SK-N-SH treated with all-trans-retinoic acid at 6 μM for 48 hours (cell line): Measurements from ENCODE around the gene ZBTB42.

Experiments used
- ATAC-seq: fragments of 200-7000 bp; cut with Tn5 transposase; 3 replicates; pipeline ENCODE4 v1.9.1; 2020; ENCODE audit warnings: mild to moderate bottlenecking, moderate library complexity
- ARNTL ChIP-seq: fragments of 450-650 bp; formaldehyde crosslinking; IDR thresholded peaks from 2 replicates; pipeline ENCODE4 v1.5.0; 2020; ENCODE audit warnings: low read depth, mild to moderate bottlenecking, moderate library complexity, borderline replicate concordance
- BACH2 ChIP-seq: fragments of 250-450 bp; sonication (Bioruptor Pico); IDR thresholded peaks from 2 replicates; pipeline ENCODE4 v1.9.0; 2021; ENCODE audit warnings: mild to moderate bottlenecking, borderline replicate concordance
- CREB5 ChIP-seq: fragments of 250-450 bp; sonication (Bioruptor Pico); IDR thresholded peaks from 2 replicates; pipeline ENCODE4 v1.5.1; 2020; ENCODE audit warnings: low read depth, mild to moderate bottlenecking, moderate library complexity
- CSDC2 ChIP-seq: fragments of 250-450 bp; sonication (Bioruptor Pico); IDR thresholded peaks from 2 replicates; pipeline ENCODE4 v1.5.0; 2020; ENCODE audit warnings: mild to moderate bottlenecking, moderate library complexity
- CSRNP3 ChIP-seq: fragments of 250-450 bp; sonication (Bioruptor Pico); IDR thresholded peaks from 2 replicates; pipeline ENCODE4 v1.5.1; 2021; ENCODE audit warnings: mild to moderate bottlenecking, moderate library complexity
- ESRRG ChIP-seq: fragments of 250-450 bp; sonication (Bioruptor Pico); IDR thresholded peaks from 2 replicates; pipeline ENCODE4 v1.6.1; 2021; ENCODE audit warnings: mild to moderate bottlenecking
- GLIS3 ChIP-seq: fragments of 250-450 bp; sonication (Bioruptor Pico); IDR thresholded peaks from 2 replicates; pipeline ENCODE4 v1.5.0; 2020; ENCODE audit warnings: mild to moderate bottlenecking, moderate library complexity
- ISL1 ChIP-seq: fragments of 250-450 bp; sonication (Bioruptor Pico); IDR thresholded peaks from 2 replicates; pipeline ENCODE4 v2.1.2; 2022; ENCODE audit warnings: mild to moderate bottlenecking, moderate library complexity
- OSR1 ChIP-seq: fragments of 250-450 bp; sonication (Bioruptor Pico); IDR thresholded peaks from 2 replicates; pipeline ENCODE4 v1.8.0; 2022; ENCODE audit warnings: moderate library complexity, mild to moderate bottlenecking, inconsistent platforms
- PATZ1 ChIP-seq: fragments of 250-450 bp; sonication (Bioruptor Pico); IDR thresholded peaks from 2 replicates; pipeline ENCODE4 v1.8.0; 2020; ENCODE audit warnings: mild to moderate bottlenecking, moderate library complexity, borderline replicate concordance
- POU6F1 ChIP-seq: fragments of 250-450 bp; sonication (Bioruptor Pico); IDR thresholded peaks from 2 replicates; pipeline ENCODE4 v1.8.0; 2021; ENCODE audit warnings: low read depth, mild to moderate bottlenecking, moderate library complexity, borderline replicate concordance
- PPARA ChIP-seq: fragments of 250-450 bp; sonication (Bioruptor Pico); IDR thresholded peaks from 2 replicates; pipeline ENCODE4 v1.5.0; 2020; ENCODE audit warnings: mild to moderate bottlenecking, borderline replicate concordance
- RARB ChIP-seq: fragments of 250-450 bp; sonication (Bioruptor Pico); IDR thresholded peaks from 2 replicates; pipeline ENCODE4 v1.8.0; 2021; ENCODE audit warnings: mild to moderate bottlenecking, moderate library complexity
- SNAI2 ChIP-seq: fragments of 250-450 bp; sonication (Bioruptor Pico); IDR thresholded peaks from 2 replicates; pipeline ENCODE4 v1.5.0; 2020; ENCODE audit warnings: mild to moderate bottlenecking, moderate library complexity
- TCF4 ChIP-seq: fragments of 250-450 bp; sonication (Bioruptor Pico); IDR thresholded peaks from 2 replicates; pipeline ENCODE4 v1.8.0; 2021; ENCODE audit warnings: mild to moderate bottlenecking, moderate library complexity, borderline replicate concordance
- TOX ChIP-seq: fragments of 250-450 bp; sonication (Bioruptor Pico); IDR thresholded peaks from 2 replicates; pipeline ENCODE4 v1.8.0; 2021; ENCODE audit warnings: mild to moderate bottlenecking, moderate library complexity, borderline replicate concordance
- TSHZ2 ChIP-seq: fragments of 250-450 bp; sonication (Bioruptor Pico); IDR thresholded peaks from 2 replicates; pipeline ENCODE4 v1.5.0; 2020; ENCODE audit warnings: mild to moderate bottlenecking, moderate library complexity
- ZFP3 ChIP-seq: fragments of 250-450 bp; sonication (Bioruptor Pico); IDR thresholded peaks from 2 replicates; pipeline ENCODE4 v1.5.0; 2020; ENCODE audit warnings: mild to moderate bottlenecking, moderate library complexity
- ZFP30 ChIP-seq: fragments of 450-650 bp; formaldehyde crosslinking; IDR thresholded peaks from 2 replicates; pipeline ENCODE4 v1.5.0; 2022; ENCODE audit warnings: mild to moderate bottlenecking, moderate library complexity
- ZNF565 ChIP-seq: fragments of 450-650 bp; formaldehyde crosslinking; conservative IDR thresholded peaks from 2 replicates; pipeline ENCODE4 v1.5.0; 2020; ENCODE audit warnings: low read depth, mild to moderate bottlenecking, moderate library complexity
- ZNF70 ChIP-seq: fragments of 450-650 bp; formaldehyde crosslinking; IDR thresholded peaks from 2 replicates; pipeline ENCODE4 v1.5.0; 2020; ENCODE audit warnings: mild to moderate bottlenecking, moderate library complexity

Gene ZBTB42

GRCh38 chr14:104806625-104807465 is 5.9 kb downstream of the ZBTB42 start:
- TF ChIP-seq PATZ1 (CRISPR knock-in tag), result no peak
- no peak for TF ChIP-seq GLIS3 (CRISPR knock-in tag)
- TF ChIP-seq BACH2 (CRISPR knock-in tag), result no peak
- TF ChIP-seq ZNF70 (CRISPR knock-in tag), result no peak
- TF ChIP-seq ISL1, result no peak
- no peak for TF ChIP-seq CSRNP3 (CRISPR knock-in tag)
- no peak for TF ChIP-seq OSR1 (CRISPR knock-in tag)
- TF ChIP-seq TOX, result no peak
- no peak for TF ChIP-seq POU6F1
- TF ChIP-seq TCF4 (CRISPR knock-in tag), result no peak
- TF ChIP-seq ZNF565 (CRISPR knock-in tag), result no peak
- no peak for TF ChIP-seq PPARA (CRISPR knock-in tag)
- no peak for TF ChIP-seq ESRRG
- TF ChIP-seq ARNTL (CRISPR knock-in tag), result no peak
- TF ChIP-seq, all 23 proteins: peak for 0
- no peak for ATAC-seq

- TF ChIP-seq CSRNP3 (CRISPR knock-in tag) (no peak), TSHZ2 (CRISPR knock-in tag) (no peak), POU6F1 (no peak)
- ATAC-seq, result no peak
Measured at GRCh38 chr14:104808456-104808855, 7.6 kb downstream of the ZBTB42 start.

- ATAC-seq, result no peak
- TF ChIP-seq ARNTL (CRISPR knock-in tag) (no peak), PPARA (CRISPR knock-in tag) (no peak), ZFP3 (CRISPR knock-in tag) (no peak), TCF4 (CRISPR knock-in tag) (no peak), SNAI2 (no peak), RARB (no peak), BACH2 (CRISPR knock-in tag) (no peak), GLIS3 (CRISPR knock-in tag) (no peak), ZFP30 (no peak), CSDC2 (no peak), CREB5 (CRISPR knock-in tag) (no peak), ISL1 (no peak)
Measured at GRCh38 chr14:104810316-104810715, 9.4 kb downstream of the ZBTB42 start.
